ENCODE measurements around the gene RNASEH2B. TPM values are rescaled to one million over a fixed set of nuclear protein-coding genes. Genes with fewer than 3 reads are reported as not detected.

Gene RNASEH2B
- total RNA-seq, 1 experiment from 2014 or later = 28.1 TPM

- BruUV-seq (replicated peaks) = no TSS peak
- peaks cover 6% of the 10 kb centered on the region for H3K27me3 Mint-ChIP-seq (ENCODE audit: unreplicated experiment)
- H3K9me3 Mint-ChIP-seq (ENCODE audit: low read depth, unreplicated experiment) = no peaks in the 10 kb centered on the region
- no peak for DNase-seq
- no peak overlapping the region for H3K4me3 Mint-ChIP-seq (ENCODE audit: low read depth, unreplicated experiment)
- no peak overlapping the region for H3K27ac Mint-ChIP-seq (ENCODE audit: unreplicated experiment)
- CTCF ChIA-PET = no interaction called here
- intact Hi-C loops (cut with micrococcal nuclease; ENCODE audit: unreplicated experiment) = no loop called here
- H3K36me3 Mint-ChIP-seq (ENCODE audit: insufficient read depth, unreplicated experiment) = no peaks in the 10 kb centered on the region
- no peak for TF ChIP-seq CTCF (IDR thresholded peaks at IDR 0.05; ENCODE audit: unreplicated experiment)
- H3K4me1 Mint-ChIP-seq (ENCODE audit: low read depth, unreplicated experiment) = no peaks in the 10 kb centered on the region
Measured at GRCh38 chr13:50891206-50891605, 18.4 kb upstream of the RNASEH2B start.

GRCh38 chr13:50892210-50892944 lies 17.2 kb upstream of the RNASEH2B start:
- Mint-ChIP-seq H3K4me3 (ENCODE audit: low read depth, unreplicated experiment) (no peak overlapping the region), H3K4me1 (ENCODE audit: low read depth, unreplicated experiment) (no peaks in the 10 kb centered on the region), H3K27ac (ENCODE audit: unreplicated experiment) (no peak overlapping the region)

GRCh38 chr13:50893211-50893852 lies 16.3 kb upstream of the RNASEH2B start:
- Mint-ChIP-seq H3K36me3 (ENCODE audit: insufficient read depth, unreplicated experiment) (no peaks in the 10 kb centered on the region), H3K4me3 (ENCODE audit: low read depth, unreplicated experiment) (no peak overlapping the region), H3K4me1 (ENCODE audit: low read depth, unreplicated experiment) (no peaks in the 10 kb centered on the region), H3K27ac (ENCODE audit: unreplicated experiment) (no peak overlapping the region), H3K9me3 (ENCODE audit: low read depth, unreplicated experiment) (no peaks in the 10 kb centered on the region), H3K27me3 (ENCODE audit: unreplicated experiment) (peaks cover 9% of the 10 kb centered on the region)
- TF ChIP-seq CTCF (IDR thresholded peaks at IDR 0.05; ENCODE audit: unreplicated experiment) = no peak
- CTCF ChIA-PET = interaction anchor here (0.5 kb wide), 1 partner anchor 191 kb away, joined by 7 read pairs; no protein-coding TSS in a partner anchor
- no peak for DNase-seq
- intact Hi-C loops (cut with micrococcal nuclease; ENCODE audit: unreplicated experiment) = no loop called here
- no TSS peak for BruUV-seq (replicated peaks)

More at GRCh38 chr13:50892210-50892944, 17.2 kb upstream of the RNASEH2B start:
- no peaks in the 10 kb centered on the region for H3K9me3 Mint-ChIP-seq (ENCODE audit: low read depth, unreplicated experiment)
- TF ChIP-seq CTCF (IDR thresholded peaks at IDR 0.05; ENCODE audit: unreplicated experiment) = no peak
- CTCF ChIA-PET = no interaction called here
- no peaks in the 10 kb centered on the region for H3K36me3 Mint-ChIP-seq (ENCODE audit: insufficient read depth, unreplicated experiment)
- DNase-seq = no peak
- H3K27me3 Mint-ChIP-seq (ENCODE audit: unreplicated experiment) = no peaks in the 10 kb centered on the region
- intact Hi-C loops (cut with micrococcal nuclease; ENCODE audit: unreplicated experiment) = no loop called here
- no TSS peak for BruUV-seq (replicated peaks)

GRCh38 chr13:50894012-50894411 lies 15.6 kb upstream of the RNASEH2B start:
- no TSS peak for BruUV-seq (replicated peaks)
- Mint-ChIP-seq H3K4me1 (ENCODE audit: low read depth, unreplicated experiment) (no peaks in the 10 kb centered on the region), H3K4me3 (ENCODE audit: low read depth, unreplicated experiment) (no peak overlapping the region), H3K36me3 (ENCODE audit: insufficient read depth, unreplicated experiment) (no peaks in the 10 kb centered on the region), H3K27ac (ENCODE audit: unreplicated experiment) (no peak overlapping the region), H3K27me3 (ENCODE audit: unreplicated experiment) (peaks cover 9% of the 10 kb centered on the region), H3K9me3 (ENCODE audit: low read depth, unreplicated experiment) (no peaks in the 10 kb centered on the region)
- DNase-seq = no peak
- intact Hi-C loops (cut with micrococcal nuclease; ENCODE audit: unreplicated experiment) = no loop called here
- no peak for TF ChIP-seq CTCF (IDR thresholded peaks at IDR 0.05; ENCODE audit: unreplicated experiment)
- CTCF ChIA-PET = no interaction called here
